Activated CD4-positive, alpha-beta T cell treated with anti-CD3 and anti-CD28 coated beads for 4 hours (primary cell): ENCODE data around the gene SEMA3F.
"Not testable (repeated sequence)": the region's sequence is repeated elsewhere in the genome, so short reads cannot be mapped to it uniquely, and the experiment has no call there.

ENCODE experiments used
- DNase-seq, 2 donors: peaks; one replicate each; pipeline ENCODE4 v3.0.0-alpha.2; 2020

The SEMA3F gene

GRCh38 chr3:50195501-50196252 lies 40.6 kb downstream of the SEMA3F start:
- DNase-seq: no peak

GRCh38 chr3:50196253-50196801 lies 41.2 kb downstream of the SEMA3F start:
- DNase-seq: no peak

GRCh38 chr3:50201573-50202315 lies 46.6 kb downstream of the SEMA3F start:
- DNase-seq: no peak

- no peak for DNase-seq
Observed at GRCh38 chr3:50202353-50203112, 47.4 kb downstream of the SEMA3F start.

- no peak for DNase-seq
Observed at GRCh38 chr3:50203113-50203808, 48.1 kb downstream of the SEMA3F start.

GRCh38 chr3:50203809-50204803 lies 49.0 kb downstream of the SEMA3F start:
- DNase-seq: no peak

GRCh38 chr3:50204804-50205412 lies 49.8 kb downstream of the SEMA3F start, which contains the start of gene SLC38A3:
SLC38A3 (plus strand) TSS chr3:50205271; CDS start chr3:50214200, 8,929 bp downstream.
- no peak for DNase-seq

- DNase-seq: peak; percentile 17 to 18
Observed at GRCh38 chr3:50205413-50206276, 50.5 kb downstream of the SEMA3F start.

- DNase-seq: no peak
Observed at GRCh38 chr3:50207359-50208042, 52.4 kb downstream of the SEMA3F start.

GRCh38 chr3:50208677-50209344 lies 53.7 kb downstream of the SEMA3F start:
- DNase-seq: no peak

GRCh38 chr3:50210176-50210509 lies 55.0 kb downstream of the SEMA3F start:
- DNase-seq: no peak

- DNase-seq: no peak
Observed at GRCh38 chr3:50210510-50211367, 55.6 kb downstream of the SEMA3F start.

GRCh38 chr3:50211368-50211717 lies 56.2 kb downstream of the SEMA3F start:
- DNase-seq: not testable (repeated sequence)

GRCh38 chr3:50211930-50212329 lies 56.8 kb downstream of the SEMA3F start:
- no peak for DNase-seq

- DNase-seq: no peak
Observed at GRCh38 chr3:50212502-50212901, 57.4 kb downstream of the SEMA3F start.

GRCh38 chr3:50212971-50213370 lies 57.8 kb downstream of the SEMA3F start:
- DNase-seq: no peak

- no peak for DNase-seq
Observed at GRCh38 chr3:50213373-50213772, 58.2 kb downstream of the SEMA3F start.

- no peak for DNase-seq
Observed at GRCh38 chr3:50214824-50215223, 59.7 kb downstream of the SEMA3F start.
